HepG2 (cell line): ENCODE data around the gene CACNB4.

ENCODE experiments used
- SMARCC2 ChIP-seq: fragments of 450-650 bp; IDR thresholded peaks from 2 replicates; pipeline ENCODE4 v1.6.1; 2017; ENCODE audit warnings: antibody characterized with exemption, mild to moderate bottlenecking
- ZBED4 ChIP-seq: sonication (generic); formaldehyde crosslinking; IDR thresholded peaks from 2 replicates; pipeline ENCODE4 v1.4.0; 2020; ENCODE audit warnings: missing genetic modification reagents, borderline replicate concordance
- ZNF644 ChIP-seq: IDR thresholded peaks from 2 replicates; pipeline ENCODE4 v1.6.1; 2016; ENCODE audit warnings: low read depth
- TF ChIP-seq, protein P1 (sequence below): sonication (generic); formaldehyde crosslinking; IDR thresholded peaks from 2 replicates; pipeline ENCODE4 v1.5.0; 2020; ENCODE audit warnings: missing genetic modification reagents

GRCh38 chr2:151931756-151932155 lies 167.1 kb downstream of the CACNB4 start:
- TF ChIP-seq ZNF644 (CRISPR knock-in tag) (no peak), ZBED4 (CRISPR knock-in tag) (no peak), SMARCC2 (no peak)
- TF ChIP-seq, protein P1, sequence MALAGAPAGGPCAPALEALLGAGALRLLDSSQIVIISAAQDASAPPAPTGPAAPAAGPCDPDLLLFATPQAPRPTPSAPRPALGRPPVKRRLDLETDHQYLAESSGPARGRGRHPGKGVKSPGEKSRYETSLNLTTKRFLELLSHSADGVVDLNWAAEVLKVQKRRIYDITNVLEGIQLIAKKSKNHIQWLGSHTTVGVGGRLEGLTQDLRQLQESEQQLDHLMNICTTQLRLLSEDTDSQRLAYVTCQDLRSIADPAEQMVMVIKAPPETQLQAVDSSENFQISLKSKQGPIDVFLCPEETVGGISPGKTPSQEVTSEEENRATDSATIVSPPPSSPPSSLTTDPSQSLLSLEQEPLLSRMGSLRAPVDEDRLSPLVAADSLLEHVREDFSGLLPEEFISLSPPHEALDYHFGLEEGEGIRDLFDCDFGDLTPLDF (CRISPR knock-in tag) = no peak
